HG02571 (cell line): ENCODE data around the gene ROBO2.

Source experiments
- ATAC-seq: cut with Tn5 transposase; IDR thresholded peaks from one replicate; pipeline ENCODE4 v1.9.1; 2021; ENCODE audit warnings: mild to moderate bottlenecking, moderate library complexity; ENCODE audit not compliant: unreplicated experiment

The ROBO2 gene

GRCh38 chr3:77464111-77464688, 424.3 kb downstream of the ROBO2 start:
- no peak for ATAC-seq

- no peak for ATAC-seq
Measured at GRCh38 chr3:77466562-77467115, 426.7 kb downstream of the ROBO2 start.

- ATAC-seq = no peak
Measured at GRCh38 chr3:77467702-77468625, 428.1 kb downstream of the ROBO2 start.

GRCh38 chr3:77468626-77469020, 428.7 kb downstream of the ROBO2 start:
- no peak for ATAC-seq

GRCh38 chr3:77475507-77475906, 435.6 kb downstream of the ROBO2 start:
- ATAC-seq = no peak

GRCh38 chr3:77479021-77479420, 439.1 kb downstream of the ROBO2 start:
- ATAC-seq = no peak

GRCh38 chr3:77489216-77489615, 449.3 kb downstream of the ROBO2 start:
- no peak for ATAC-seq

- ATAC-seq = no peak
Measured at GRCh38 chr3:77491961-77492360, 452.1 kb downstream of the ROBO2 start.

- no peak for ATAC-seq
Measured at GRCh38 chr3:77500721-77501120, 460.8 kb downstream of the ROBO2 start.

- no peak for ATAC-seq
Measured at GRCh38 chr3:77506384-77506783, 466.5 kb downstream of the ROBO2 start.

- ATAC-seq = no peak
Measured at GRCh38 chr3:77513542-77513941, 473.6 kb downstream of the ROBO2 start.

- no peak for ATAC-seq
Measured at GRCh38 chr3:77514766-77515165, 474.9 kb downstream of the ROBO2 start.

GRCh38 chr3:77524463-77524862, 484.6 kb downstream of the ROBO2 start:
- ATAC-seq = no peak

GRCh38 chr3:77524946-77525682, 485.2 kb downstream of the ROBO2 start:
- no peak for ATAC-seq

- no peak for ATAC-seq
Measured at GRCh38 chr3:77526573-77527113, 486.7 kb downstream of the ROBO2 start.

GRCh38 chr3:77529522-77529921, 489.6 kb downstream of the ROBO2 start:
- ATAC-seq = no peak

- no peak for ATAC-seq
Measured at GRCh38 chr3:77530870-77531269, 491.0 kb downstream of the ROBO2 start.

- no peak for ATAC-seq
Measured at GRCh38 chr3:77535116-77535515, 495.2 kb downstream of the ROBO2 start.

GRCh38 chr3:77536038-77536775, 496.3 kb downstream of the ROBO2 start:
- ATAC-seq = no peak

- no peak for ATAC-seq
Measured at GRCh38 chr3:77539014-77539413, 499.1 kb downstream of the ROBO2 start.
